ENCODE results near the gene PAM. TPM values are rescaled to one million over a fixed set of nuclear protein-coding genes. Genes with fewer than 3 reads are reported as not detected.

PAM gene
- polyA plus RNA-seq, 1 donor from 2014 or later = 363 TPM

DNA sequence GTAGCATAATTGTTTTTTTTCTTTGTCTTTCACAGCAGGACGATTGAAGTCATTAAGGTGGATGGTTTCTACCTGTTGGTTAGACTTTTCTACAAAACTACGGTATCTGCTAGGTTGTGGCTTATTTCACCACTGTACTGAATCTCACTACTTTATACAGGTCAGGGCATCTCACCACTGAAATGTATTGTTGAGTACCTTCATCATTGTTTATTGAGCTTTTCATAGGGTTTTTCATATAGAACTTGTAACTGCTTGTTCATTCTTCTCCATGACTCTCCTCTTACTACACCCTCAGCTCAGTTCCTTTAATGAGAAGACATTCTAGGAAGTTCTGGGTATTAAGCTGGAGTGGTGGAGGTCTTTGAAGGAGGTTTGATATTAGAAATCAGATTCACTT lies 75.1 kb downstream of the PAM start:
- Histone ChIP-seq H3K79me2 (replicated peaks; ENCODE audit: insufficient read depth, low read length) (peaks cover 17% of the 10 kb centered on the region), H4K20me1 (ENCODE audit: insufficient read depth) (no peaks in the 10 kb centered on the region), H3F3A (ENCODE audit: insufficient read depth, low read length, poor library complexity, severe bottlenecking) (no peaks in the 10 kb centered on the region), H3K4me2 (ENCODE audit: low read length) (no peak overlapping the region), H3K9me2 (ENCODE audit: insufficient read depth, low read length) (no peaks in the 10 kb centered on the region), H3K27ac (ENCODE audit: low read length) (no peak overlapping the region), H3K4me3 (ENCODE audit: low read length) (no peak overlapping the region), H3K27me3 (ENCODE audit: insufficient read depth, low read depth, low read length) (no peaks in the 10 kb centered on the region), H2AFZ (ENCODE audit: low read depth, low read length) (no peak overlapping the region), H3K9ac (ENCODE audit: low read length) (no peak overlapping the region), H3K36me3 (ENCODE audit: insufficient read depth, low read length) (no peaks in the 10 kb centered on the region), H3K9me3 (ENCODE audit: low read length) (no peaks in the 10 kb centered on the region)
- TF ChIP-seq EP300 (conservative IDR thresholded peaks at IDR 0.05; ENCODE audit: poor library complexity, severe bottlenecking) (no peak), REST (IDR thresholded peaks at IDR 0.05; ENCODE audit: borderline replicate concordance) (no peak), SMC3 (conservative IDR thresholded peaks at IDR 0.05; ENCODE audit: poor library complexity) (no peak), CTCF (IDR thresholded peaks at IDR 0.05; ENCODE audit: poor library complexity, severe bottlenecking) (no peak), TAF1 (IDR thresholded peaks at IDR 0.05; ENCODE audit: low read depth) (no peak)

- Histone ChIP-seq H3K27ac (ENCODE audit: low read length) (no peak overlapping the region), H3K4me2 (ENCODE audit: low read length) (no peak overlapping the region), H3K9me2 (ENCODE audit: insufficient read depth, low read length) (no peaks in the 10 kb centered on the region), H4K20me1 (ENCODE audit: insufficient read depth) (no peaks in the 10 kb centered on the region), H2AFZ (ENCODE audit: low read depth, low read length) (no peak overlapping the region), H3K27me3 (ENCODE audit: insufficient read depth, low read depth, low read length) (no peaks in the 10 kb centered on the region), H3K9ac (ENCODE audit: low read length) (no peak overlapping the region), H3F3A (ENCODE audit: insufficient read depth, low read length, poor library complexity, severe bottlenecking) (no peaks in the 10 kb centered on the region), H3K4me3 (ENCODE audit: low read length) (no peak overlapping the region), H3K9me3 (ENCODE audit: low read length) (no peaks in the 10 kb centered on the region), H3K79me2 (replicated peaks; ENCODE audit: insufficient read depth, low read length) (peaks cover 21% of the 10 kb centered on the region), H3K36me3 (ENCODE audit: insufficient read depth, low read length) (no peaks in the 10 kb centered on the region)
- TF ChIP-seq POLR2AphosphoS5 (IDR thresholded peaks at IDR 0.05) = no peak
- no peak for TF ChIP-seq TAF1 (IDR thresholded peaks at IDR 0.05; ENCODE audit: low read depth)
- TF ChIP-seq MXI1 (conservative IDR thresholded peaks at IDR 0.05; ENCODE audit: poor library complexity, severe bottlenecking) = no peak
- TF ChIP-seq REST (IDR thresholded peaks at IDR 0.05; ENCODE audit: borderline replicate concordance) = no peak
- TF ChIP-seq CTCF (IDR thresholded peaks at IDR 0.05; ENCODE audit: poor library complexity, severe bottlenecking) = no peak
- TF ChIP-seq SMC3 (conservative IDR thresholded peaks at IDR 0.05; ENCODE audit: poor library complexity) = no peak
Measured at GRCh38 chr5:102832445-102832844, 77.3 kb downstream of the PAM start.

All from neural cell (in vitro differentiated cells).